ENCODE results near the gene GOSR2. TPM values are rescaled to one million over a fixed set of nuclear protein-coding genes. Genes with fewer than 3 reads are reported as not detected.

GOSR2 gene
- total RNA-seq, 1 experiment from 2014 or later, result 36.5 TPM

DNA sequence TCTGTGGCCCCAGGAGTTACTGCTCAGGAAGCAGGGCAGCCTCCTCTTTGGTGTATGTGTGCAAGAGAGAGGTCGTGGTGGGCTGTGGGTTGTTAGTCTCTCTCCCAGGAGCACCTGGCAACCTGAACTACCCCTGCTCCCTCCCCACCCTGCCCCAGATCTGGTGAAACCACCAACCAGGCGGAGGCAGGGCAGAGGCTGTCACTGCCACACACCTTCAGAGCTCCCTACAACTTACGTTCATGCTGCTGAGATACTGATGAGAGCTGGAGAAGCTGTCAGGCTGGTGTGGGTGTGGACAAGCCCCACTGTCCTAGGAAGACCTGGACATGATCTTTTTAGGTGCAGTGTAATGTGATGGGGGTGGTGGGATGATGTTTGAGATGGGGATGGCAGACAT lies 24.3 kb downstream of the GOSR2 start:
- H3K4me1 ChIP-seq (ENCODE audit: control insufficient read depth, insufficient read depth, low read length), result peaks cover 6% of the 10 kb centered on the region
- no peaks in the 10 kb centered on the region for H3K27me3 ChIP-seq (ENCODE audit: control insufficient read depth, insufficient read depth, low read length)
- no peaks in the 10 kb centered on the region for H3K36me3 ChIP-seq (ENCODE audit: control insufficient read depth, insufficient read depth, low read length)
- intact Hi-C loops (cut with micrococcal nuclease; ENCODE audit: unreplicated experiment), result no loop called here
- DNase-seq (ENCODE audit: low read depth, low spot score), result no peak
- CTCF ChIA-PET, result no interaction called here
- TF ChIP-seq, protein P1, sequence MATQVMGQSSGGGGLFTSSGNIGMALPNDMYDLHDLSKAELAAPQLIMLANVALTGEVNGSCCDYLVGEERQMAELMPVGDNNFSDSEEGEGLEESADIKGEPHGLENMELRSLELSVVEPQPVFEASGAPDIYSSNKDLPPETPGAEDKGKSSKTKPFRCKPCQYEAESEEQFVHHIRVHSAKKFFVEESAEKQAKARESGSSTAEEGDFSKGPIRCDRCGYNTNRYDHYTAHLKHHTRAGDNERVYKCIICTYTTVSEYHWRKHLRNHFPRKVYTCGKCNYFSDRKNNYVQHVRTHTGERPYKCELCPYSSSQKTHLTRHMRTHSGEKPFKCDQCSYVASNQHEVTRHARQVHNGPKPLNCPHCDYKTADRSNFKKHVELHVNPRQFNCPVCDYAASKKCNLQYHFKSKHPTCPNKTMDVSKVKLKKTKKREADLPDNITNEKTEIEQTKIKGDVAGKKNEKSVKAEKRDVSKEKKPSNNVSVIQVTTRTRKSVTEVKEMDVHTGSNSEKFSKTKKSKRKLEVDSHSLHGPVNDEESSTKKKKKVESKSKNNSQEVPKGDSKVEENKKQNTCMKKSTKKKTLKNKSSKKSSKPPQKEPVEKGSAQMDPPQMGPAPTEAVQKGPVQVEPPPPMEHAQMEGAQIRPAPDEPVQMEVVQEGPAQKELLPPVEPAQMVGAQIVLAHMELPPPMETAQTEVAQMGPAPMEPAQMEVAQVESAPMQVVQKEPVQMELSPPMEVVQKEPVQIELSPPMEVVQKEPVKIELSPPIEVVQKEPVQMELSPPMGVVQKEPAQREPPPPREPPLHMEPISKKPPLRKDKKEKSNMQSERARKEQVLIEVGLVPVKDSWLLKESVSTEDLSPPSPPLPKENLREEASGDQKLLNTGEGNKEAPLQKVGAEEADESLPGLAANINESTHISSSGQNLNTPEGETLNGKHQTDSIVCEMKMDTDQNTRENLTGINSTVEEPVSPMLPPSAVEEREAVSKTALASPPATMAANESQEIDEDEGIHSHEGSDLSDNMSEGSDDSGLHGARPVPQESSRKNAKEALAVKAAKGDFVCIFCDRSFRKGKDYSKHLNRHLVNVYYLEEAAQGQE (IDR thresholded peaks at IDR 0.05; ENCODE audit: insufficient read depth in 1 of 2, low read depth in 2 of 2, low read length in 1 of 2), result no peak
- TF ChIP-seq POLR2AphosphoS5 (IDR thresholded peaks at IDR 0.05; ENCODE audit: low read depth, low read length) (no peak), SIN3A (IDR thresholded peaks at IDR 0.05; ENCODE audit: borderline replicate concordance, insufficient read depth, low read depth, low read length) (no peak), TCF7L2 (IDR thresholded peaks at IDR 0.05; ENCODE audit: low read depth, low read length) (no peak)
- TF ChIP-seq, protein P2, sequence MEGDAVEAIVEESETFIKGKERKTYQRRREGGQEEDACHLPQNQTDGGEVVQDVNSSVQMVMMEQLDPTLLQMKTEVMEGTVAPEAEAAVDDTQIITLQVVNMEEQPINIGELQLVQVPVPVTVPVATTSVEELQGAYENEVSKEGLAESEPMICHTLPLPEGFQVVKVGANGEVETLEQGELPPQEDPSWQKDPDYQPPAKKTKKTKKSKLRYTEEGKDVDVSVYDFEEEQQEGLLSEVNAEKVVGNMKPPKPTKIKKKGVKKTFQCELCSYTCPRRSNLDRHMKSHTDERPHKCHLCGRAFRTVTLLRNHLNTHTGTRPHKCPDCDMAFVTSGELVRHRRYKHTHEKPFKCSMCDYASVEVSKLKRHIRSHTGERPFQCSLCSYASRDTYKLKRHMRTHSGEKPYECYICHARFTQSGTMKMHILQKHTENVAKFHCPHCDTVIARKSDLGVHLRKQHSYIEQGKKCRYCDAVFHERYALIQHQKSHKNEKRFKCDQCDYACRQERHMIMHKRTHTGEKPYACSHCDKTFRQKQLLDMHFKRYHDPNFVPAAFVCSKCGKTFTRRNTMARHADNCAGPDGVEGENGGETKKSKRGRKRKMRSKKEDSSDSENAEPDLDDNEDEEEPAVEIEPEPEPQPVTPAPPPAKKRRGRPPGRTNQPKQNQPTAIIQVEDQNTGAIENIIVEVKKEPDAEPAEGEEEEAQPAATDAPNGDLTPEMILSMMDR (IDR thresholded peaks at IDR 0.05), result no peak
- no peak overlapping the region for H3K27ac ChIP-seq (ENCODE audit: low read length)
- no peak overlapping the region for H3K4me3 ChIP-seq (ENCODE audit: low read depth in 2 of 2, low read length in 2 of 2)
- no TSS peak for BruUV-seq (replicated peaks)
- H3K9me3 ChIP-seq (ENCODE audit: control insufficient read depth, insufficient read depth, low read depth, low read length), result no peaks in the 10 kb centered on the region
- POLR2A ChIA-PET, result interaction anchor here (0.7 kb wide), 1 partner anchor 19 kb away, joined by 6 read pairs; no protein-coding TSS in a partner anchor
- in situ Hi-C loops (cut with HindIII; ENCODE audit: low pct_unique_long_range_greater_than_20kb, low sequenced_read_pairs), result no loop called here
- no peak for ATAC-seq

DNA sequence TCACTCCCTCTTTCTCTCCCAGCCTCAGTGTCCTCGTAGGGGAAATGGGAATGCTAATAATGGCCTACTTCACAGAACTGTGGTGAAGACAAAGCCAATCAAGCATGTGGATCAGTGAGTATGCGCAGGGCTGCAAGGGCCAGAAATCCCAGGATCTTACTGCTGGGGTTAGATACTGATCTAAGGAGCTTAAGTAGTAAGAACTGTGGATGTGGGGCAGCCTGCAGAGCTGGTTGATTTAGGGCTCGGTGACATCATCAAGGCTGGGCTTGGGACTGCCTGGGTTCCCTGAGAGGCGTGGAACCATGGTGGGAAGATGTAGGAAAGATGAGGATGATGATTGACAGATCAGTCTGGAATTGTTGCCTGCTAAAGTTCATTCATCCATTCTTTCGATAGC lies 25.6 kb downstream of the GOSR2 start:
- H3K4me1 ChIP-seq (ENCODE audit: control insufficient read depth, insufficient read depth, low read length), result peaks cover 2% of the 10 kb centered on the region
- ChIA-PET CTCF (no interaction called here), POLR2A (no interaction called here)
- no peak overlapping the region for H3K27ac ChIP-seq (ENCODE audit: low read length)
- H3K36me3 ChIP-seq (ENCODE audit: control insufficient read depth, insufficient read depth, low read length), result no peaks in the 10 kb centered on the region
- H3K4me3 ChIP-seq (ENCODE audit: low read depth in 2 of 2, low read length in 2 of 2), result no peak overlapping the region
- in situ Hi-C loops (cut with HindIII; ENCODE audit: low pct_unique_long_range_greater_than_20kb, low sequenced_read_pairs) (no loop called here), intact Hi-C loops (cut with micrococcal nuclease; ENCODE audit: unreplicated experiment) (no loop called here)
- no peak for ATAC-seq
- TF ChIP-seq, protein P1 (IDR thresholded peaks at IDR 0.05; ENCODE audit: insufficient read depth in 1 of 2, low read depth in 2 of 2, low read length in 1 of 2), result no peak
- TF ChIP-seq, protein P2 (IDR thresholded peaks at IDR 0.05), result no peak
- no peak for TF ChIP-seq TCF7L2 (IDR thresholded peaks at IDR 0.05; ENCODE audit: low read depth, low read length)
- no peak for TF ChIP-seq SIN3A (IDR thresholded peaks at IDR 0.05; ENCODE audit: borderline replicate concordance, insufficient read depth, low read depth, low read length)
- TF ChIP-seq POLR2AphosphoS5 (IDR thresholded peaks at IDR 0.05; ENCODE audit: low read depth, low read length), result no peak
- no peaks in the 10 kb centered on the region for H3K9me3 ChIP-seq (ENCODE audit: control insufficient read depth, insufficient read depth, low read depth, low read length)
- no TSS peak for BruUV-seq (replicated peaks)
- H3K27me3 ChIP-seq (ENCODE audit: control insufficient read depth, insufficient read depth, low read length), result no peaks in the 10 kb centered on the region
- no peak for DNase-seq (ENCODE audit: low read depth, low spot score)

All from Panc1 (cell line).